Tibial nerve (tissue), 4 donors: ENCODE results near the gene SEMA3C.

Experiments
- EP300 ChIP-seq, 2 donors: sonication (generic); formaldehyde crosslinking; IDR thresholded peaks; one replicate each; pipeline ENCODE4 v1.6.1; 2017; ENCODE audit warnings: antibody characterized with exemption in 2 of 2, mild to moderate bottlenecking in 1 of 2
- POLR2A ChIP-seq, 2 donors: fragments of 450-650 bp; IDR thresholded peaks; one replicate each; pipeline ENCODE4 v1.6.1; 2017; ENCODE audit warnings: antibody characterized with exemption in 2 of 2, mild to moderate bottlenecking in 2 of 2, moderate library complexity in 2 of 2
- TF ChIP-seq, protein P1 (sequence below), 5 experiments: fragments of 200-600 bp in 3 of 5; fragments of 450-650 bp in 2 of 5; sonication (generic) in 3 of 5; IDR thresholded peaks; one replicate each; pipeline ENCODE4 v1.5.1; 2016 to 2019; ENCODE audit warnings: antibody characterized with exemption in 5 of 5, mild to moderate bottlenecking in 3 of 5, moderate library complexity in 2 of 5

DNA sequence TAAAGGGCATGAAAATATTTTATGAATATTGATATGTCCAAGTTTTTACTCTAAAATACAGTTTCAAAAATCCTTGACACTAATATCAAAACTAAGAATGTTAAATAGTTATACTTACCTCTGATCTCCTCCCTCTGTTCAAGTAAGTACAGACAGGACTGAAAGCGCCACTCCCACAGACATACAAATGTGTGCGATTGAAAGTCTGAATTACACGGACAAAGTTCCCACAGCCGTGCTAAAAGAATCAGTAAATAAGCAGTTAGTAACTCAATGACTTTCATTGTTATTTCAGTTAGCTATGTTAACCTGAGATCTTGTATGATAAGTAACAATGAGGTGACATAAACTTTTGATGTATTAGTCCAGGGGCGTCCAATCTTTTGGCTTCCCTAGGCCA, 100.7 kb downstream of the SEMA3C start:
- TF ChIP-seq EP300 (IDR thresholded peaks at IDR 0.05) (no peak), POLR2A (IDR thresholded peaks at IDR 0.05) (no peak)
- TF ChIP-seq, protein P1, sequence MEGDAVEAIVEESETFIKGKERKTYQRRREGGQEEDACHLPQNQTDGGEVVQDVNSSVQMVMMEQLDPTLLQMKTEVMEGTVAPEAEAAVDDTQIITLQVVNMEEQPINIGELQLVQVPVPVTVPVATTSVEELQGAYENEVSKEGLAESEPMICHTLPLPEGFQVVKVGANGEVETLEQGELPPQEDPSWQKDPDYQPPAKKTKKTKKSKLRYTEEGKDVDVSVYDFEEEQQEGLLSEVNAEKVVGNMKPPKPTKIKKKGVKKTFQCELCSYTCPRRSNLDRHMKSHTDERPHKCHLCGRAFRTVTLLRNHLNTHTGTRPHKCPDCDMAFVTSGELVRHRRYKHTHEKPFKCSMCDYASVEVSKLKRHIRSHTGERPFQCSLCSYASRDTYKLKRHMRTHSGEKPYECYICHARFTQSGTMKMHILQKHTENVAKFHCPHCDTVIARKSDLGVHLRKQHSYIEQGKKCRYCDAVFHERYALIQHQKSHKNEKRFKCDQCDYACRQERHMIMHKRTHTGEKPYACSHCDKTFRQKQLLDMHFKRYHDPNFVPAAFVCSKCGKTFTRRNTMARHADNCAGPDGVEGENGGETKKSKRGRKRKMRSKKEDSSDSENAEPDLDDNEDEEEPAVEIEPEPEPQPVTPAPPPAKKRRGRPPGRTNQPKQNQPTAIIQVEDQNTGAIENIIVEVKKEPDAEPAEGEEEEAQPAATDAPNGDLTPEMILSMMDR (IDR thresholded peaks at IDR 0.05), result no peak
